ENCODE measurements around the gene HES1. TPM values are rescaled to one million over a fixed set of nuclear protein-coding genes. Genes with fewer than 3 reads are reported as not detected.

HES1 gene
- total RNA-seq, 1 donor from 2014 or later: 51.6 TPM

- Mint-ChIP-seq H3K9me3 (ENCODE audit: unreplicated experiment) (no peaks in the 10 kb centered on the region), H3K27ac (ENCODE audit: unreplicated experiment) (no peak overlapping the region), H3K4me3 (ENCODE audit: unreplicated experiment) (no peak overlapping the region), H3K4me1 (ENCODE audit: unreplicated experiment) (peaks cover 6% of the 10 kb centered on the region), H3K36me3 (ENCODE audit: unreplicated experiment) (no peaks in the 10 kb centered on the region), H3K27me3 (ENCODE audit: unreplicated experiment) (peaks cover 93% of the 10 kb centered on the region)
- DNase-seq (ENCODE audit: extremely low spot score, unreplicated experiment): no peak
- TF ChIP-seq CTCF (IDR thresholded peaks at IDR 0.05): no peak
These were observed 32.4 kb upstream of the HES1 start for GRCh38 chr3:194103505-194103904.

GRCh38 chr3:194103983-194104751 lies 31.8 kb upstream of the HES1 start:
- Mint-ChIP-seq H3K27me3 (ENCODE audit: unreplicated experiment) (peaks cover 91% of the 10 kb centered on the region), H3K4me1 (ENCODE audit: unreplicated experiment) (peaks cover 2% of the 10 kb centered on the region), H3K36me3 (ENCODE audit: unreplicated experiment) (no peaks in the 10 kb centered on the region), H3K27ac (ENCODE audit: unreplicated experiment) (no peak overlapping the region), H3K9me3 (ENCODE audit: unreplicated experiment) (no peaks in the 10 kb centered on the region), H3K4me3 (ENCODE audit: unreplicated experiment) (no peak overlapping the region)
- DNase-seq (ENCODE audit: extremely low spot score, unreplicated experiment): no peak
- TF ChIP-seq CTCF (IDR thresholded peaks at IDR 0.05): no peak

GRCh38 chr3:194105292-194105691 lies 30.7 kb upstream of the HES1 start:
- H3K27me3 Mint-ChIP-seq (ENCODE audit: unreplicated experiment): peaks cover 87% of the 10 kb centered on the region
- H3K27ac Mint-ChIP-seq (ENCODE audit: unreplicated experiment): no peak overlapping the region
- TF ChIP-seq CTCF (IDR thresholded peaks at IDR 0.05): no peak
- H3K36me3 Mint-ChIP-seq (ENCODE audit: unreplicated experiment): no peaks in the 10 kb centered on the region
- no peak overlapping the region for H3K4me3 Mint-ChIP-seq (ENCODE audit: unreplicated experiment)
- no peak for DNase-seq (ENCODE audit: extremely low spot score, unreplicated experiment)
- peaks cover 2% of the 10 kb centered on the region for H3K4me1 Mint-ChIP-seq (ENCODE audit: unreplicated experiment)
- H3K9me3 Mint-ChIP-seq (ENCODE audit: unreplicated experiment): no peaks in the 10 kb centered on the region

- no peak for TF ChIP-seq CTCF (IDR thresholded peaks at IDR 0.05)
- Mint-ChIP-seq H3K36me3 (ENCODE audit: unreplicated experiment) (no peaks in the 10 kb centered on the region), H3K27me3 (ENCODE audit: unreplicated experiment) (peaks cover 78% of the 10 kb centered on the region), H3K9me3 (ENCODE audit: unreplicated experiment) (no peaks in the 10 kb centered on the region), H3K27ac (ENCODE audit: unreplicated experiment) (no peak overlapping the region), H3K4me1 (ENCODE audit: unreplicated experiment) (peaks cover 2% of the 10 kb centered on the region), H3K4me3 (ENCODE audit: unreplicated experiment) (no peak overlapping the region)
- DNase-seq (ENCODE audit: extremely low spot score, unreplicated experiment): no peak
These were observed 28.8 kb upstream of the HES1 start for GRCh38 chr3:194107107-194107506.

- Mint-ChIP-seq H3K36me3 (ENCODE audit: unreplicated experiment) (no peaks in the 10 kb centered on the region), H3K4me1 (ENCODE audit: unreplicated experiment) (peaks cover 5% of the 10 kb centered on the region), H3K9me3 (ENCODE audit: unreplicated experiment) (no peaks in the 10 kb centered on the region), H3K27ac (ENCODE audit: unreplicated experiment) (no peak overlapping the region), H3K27me3 (ENCODE audit: unreplicated experiment) (peaks cover 69% of the 10 kb centered on the region), H3K4me3 (ENCODE audit: unreplicated experiment) (no peak overlapping the region)
- no peak for DNase-seq (ENCODE audit: extremely low spot score, unreplicated experiment)
- no peak for TF ChIP-seq CTCF (IDR thresholded peaks at IDR 0.05)
These were observed 26.6 kb upstream of the HES1 start for GRCh38 chr3:194109192-194109863.
